ENCODE results near the gene SULT1E1. TPM values are rescaled to one million over a fixed set of nuclear protein-coding genes. Genes with fewer than 3 reads are reported as not detected.

Gene SULT1E1
- polyA plus RNA-seq, 1 experiment = not detected

- H3K27me3 ChIP-seq (ENCODE audit: control insufficient read depth, insufficient read depth, low read length) = no peaks in the 10 kb centered on the region
- DNase-seq (ENCODE audit: low read depth, low spot score) = no peak
- POLR2A ChIA-PET = no interaction called here
- no peak overlapping the region for H3K4me3 ChIP-seq (ENCODE audit: low read depth, low read length)
- CTCF ChIA-PET = no interaction called here
- no peak for TF ChIP-seq CTCF (IDR thresholded peaks at IDR 0.05; ENCODE audit: low read depth, low read length)
- H3K9me3 ChIP-seq (ENCODE audit: control insufficient read depth, insufficient read depth, low read length) = no peaks in the 10 kb centered on the region
- H3K27ac ChIP-seq (ENCODE audit: low read depth, low read length) = no peak overlapping the region
Observed at GRCh38 chr4:69836287-69836686, 23.7 kb downstream of the SULT1E1 start.

GRCh38 chr4:69835766-69836165 lies 24.2 kb downstream of the SULT1E1 start:
- POLR2A ChIA-PET = no interaction called here
- no peaks in the 10 kb centered on the region for H3K27me3 ChIP-seq (ENCODE audit: control insufficient read depth, insufficient read depth, low read length)
- CTCF ChIA-PET = no interaction called here
- no peaks in the 10 kb centered on the region for H3K9me3 ChIP-seq (ENCODE audit: control insufficient read depth, insufficient read depth, low read length)
- H3K27ac ChIP-seq (ENCODE audit: low read depth, low read length) = no peak overlapping the region
- no peak for TF ChIP-seq CTCF (IDR thresholded peaks at IDR 0.05; ENCODE audit: low read depth, low read length)
- H3K4me3 ChIP-seq (ENCODE audit: low read depth, low read length) = no peak overlapping the region
- DNase-seq (ENCODE audit: low read depth, low spot score) = no peak

- no peak for TF ChIP-seq CTCF (IDR thresholded peaks at IDR 0.05; ENCODE audit: low read depth, low read length)
- no peak overlapping the region for H3K4me3 ChIP-seq (ENCODE audit: low read depth, low read length)
- H3K27me3 ChIP-seq (ENCODE audit: control insufficient read depth, insufficient read depth, low read length) = no peaks in the 10 kb centered on the region
- CTCF ChIA-PET = no interaction called here
- no peak overlapping the region for H3K27ac ChIP-seq (ENCODE audit: low read depth, low read length)
- DNase-seq (ENCODE audit: low read depth, low spot score) = no peak
- no peaks in the 10 kb centered on the region for H3K9me3 ChIP-seq (ENCODE audit: control insufficient read depth, insufficient read depth, low read length)
- POLR2A ChIA-PET = no interaction called here
Observed at GRCh38 chr4:69833251-69833650, 26.7 kb downstream of the SULT1E1 start.

GRCh38 chr4:69832326-69833030 lies 27.5 kb downstream of the SULT1E1 start:
- Histone ChIP-seq H3K9me3 (ENCODE audit: control insufficient read depth, insufficient read depth, low read length) (no peaks in the 10 kb centered on the region), H3K27me3 (ENCODE audit: control insufficient read depth, insufficient read depth, low read length) (no peaks in the 10 kb centered on the region), H3K4me3 (ENCODE audit: low read depth, low read length) (no peak overlapping the region), H3K27ac (ENCODE audit: low read depth, low read length) (no peak overlapping the region)
- TF ChIP-seq CTCF (IDR thresholded peaks at IDR 0.05; ENCODE audit: low read depth, low read length) = no peak
- DNase-seq (ENCODE audit: low read depth, low spot score) = no peak
- POLR2A ChIA-PET = no interaction called here
- CTCF ChIA-PET = no interaction called here

- H3K4me3 ChIP-seq (ENCODE audit: low read depth, low read length) = no peak overlapping the region
- ChIA-PET CTCF (no interaction called here), POLR2A (no interaction called here)
- no peaks in the 10 kb centered on the region for H3K27me3 ChIP-seq (ENCODE audit: control insufficient read depth, insufficient read depth, low read length)
- TF ChIP-seq CTCF (IDR thresholded peaks at IDR 0.05; ENCODE audit: low read depth, low read length) = no peak
- no peak overlapping the region for H3K27ac ChIP-seq (ENCODE audit: low read depth, low read length)
- H3K9me3 ChIP-seq (ENCODE audit: control insufficient read depth, insufficient read depth, low read length) = no peaks in the 10 kb centered on the region
- DNase-seq (ENCODE audit: low read depth, low spot score) = no peak
Observed at GRCh38 chr4:69831646-69832325, 28.2 kb downstream of the SULT1E1 start.

Data from AG04450 (cell line).